ENCODE results near the gene PRPF8. TPM values are rescaled to one million over a fixed set of nuclear protein-coding genes. Genes with fewer than 3 reads are reported as not detected.

The PRPF8 gene
- total and polyA plus RNA-seq, 2 of the 8 experiments (the other 6 are each of a cell fraction or from before 2014, with no cell fraction given) = 329 to 337 TPM

DNA sequence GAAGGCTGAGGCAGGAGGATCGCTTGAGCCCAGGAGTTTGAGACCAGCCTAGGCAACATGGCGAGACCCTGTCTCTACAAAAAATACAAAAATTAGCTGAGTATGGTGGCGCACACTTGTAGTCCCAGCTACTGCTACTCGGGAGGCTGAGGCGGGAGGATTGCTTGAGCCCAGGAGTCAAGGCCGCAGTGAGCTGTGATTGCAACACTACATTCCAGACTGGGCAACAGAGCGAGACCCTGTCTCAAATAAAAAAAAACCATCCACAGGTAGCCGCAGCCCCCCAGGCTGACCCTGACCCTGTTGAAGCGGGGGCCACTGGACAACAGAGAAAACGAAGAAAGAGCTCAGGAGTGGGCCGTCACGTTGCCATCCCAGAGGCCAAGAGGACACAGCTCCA is 60.0 kb downstream of the PRPF8 start:
- POLR2A ChIA-PET (ENCODE audit: partially characterized antibody) = interaction anchor here (0.7 to 1.2 kb wide), 3 partner anchors 8 to 108 kb away, joined by 3 to 9 read pairs (median 3); partner anchors contain the start of gene INPP5K
- no peak overlapping the region for H3K23ac ChIP-seq (ENCODE audit: insufficient read length)
- H3K4ac ChIP-seq (replicated peaks; ENCODE audit: insufficient read length, low read depth, low read length) = no peak overlapping the region
- no peak for FAIRE-seq
- peaks cover 12% of the 10 kb centered on the region for H3K23me2 ChIP-seq (ENCODE audit: low read depth, low read length)
- no peak overlapping the region for H3K4me2 ChIP-seq (ENCODE audit: insufficient read depth in 1 of 2, low read depth in 2 of 2, low read length in 2 of 2)
- no peaks in the 10 kb centered on the region for H3K79me1 ChIP-seq (ENCODE audit: low read depth, low read length)
- no peak overlapping the region for H3K56ac ChIP-seq (replicated peaks; ENCODE audit: insufficient read length, low read depth, low read length)
- DNase-seq (ENCODE audit: low read depth in 1 of 2, low spot score in 2 of 2) = no peak
- no peak overlapping the region for H4K91ac ChIP-seq (replicated peaks; ENCODE audit: insufficient read length, low read length)
- 96% methylated on average over 11 of the region's 12 CpGs; no CpG with 5 or more reads in 1 of the 2 experiments for WGBS, 2 experiments (ENCODE audit: extremely low coverage in 1 of 2, insufficient coverage in 1 of 2, insufficient read length in 1 of 2, insufficient replicate concordance in 2 of 2, low coverage in 1 of 2, low lambda C conversion rate in 2 of 2, missing lambda C conversion rate in 1 of 2)
- CTCF ChIA-PET (ENCODE audit: partially characterized antibody) = interaction anchor here (0.8 to 14.5 kb wide), 5 partner anchors 10 to 64 kb away, joined by 3 to 146 read pairs (median 4); no protein-coding TSS in a partner anchor
- no peaks in the 10 kb centered on the region for H3K9me3 ChIP-seq (ENCODE audit: insufficient read depth in 2 of 2, low read depth in 1 of 2, low read length in 1 of 2)
- no peak overlapping the region for H2AFZ ChIP-seq (ENCODE audit: low read length)
- H4K20me1 ChIP-seq (replicated peaks in 1 of 2; ENCODE audit: control insufficient read depth in 1 of 2, insufficient read depth in 2 of 2, low read length in 2 of 2) = peaks cover 0 to 4% of the 10 kb centered on the region in 2 experiments
- H2BK5ac ChIP-seq (ENCODE audit: low read depth, low read length) = no peak overlapping the region
- H2BK12ac ChIP-seq (ENCODE audit: low read depth, low read length) = no peak overlapping the region
- peaks cover 0 to 9% (median 4%) of the 10 kb centered on the region in 4 experiments; a peak in 4 of 7 replicates for H3K27me3 ChIP-seq (replicated peaks in 1 of 4; ENCODE audit: control insufficient read depth in 3 of 4, extremely low read depth in 1 of 4, insufficient read depth in 3 of 4, low read length in 3 of 4)
- no peak overlapping the region for H4K5ac ChIP-seq (ENCODE audit: insufficient read length, low read depth, low read length)
- peaks cover 0 to 11% (median 4%) of the 10 kb centered on the region in 4 experiments; a peak in 6 of 7 replicates for H3K4me1 ChIP-seq (replicated peaks in 1 of 4; ENCODE audit: control insufficient read depth in 3 of 4, insufficient read depth in 4 of 4, low read length in 3 of 4)
- H3K18ac ChIP-seq (ENCODE audit: extremely low read depth, low read length) = no peak overlapping the region
- H3K4me3 ChIP-seq (ENCODE audit: extremely low read depth in 1 of 4, insufficient read depth in 2 of 4, low read depth in 3 of 4, low read length in 4 of 4) = no peak overlapping the region
- H2BK120ac ChIP-seq (replicated peaks; ENCODE audit: low read depth, low read length) = no peak overlapping the region
- no peak overlapping the region for H3K14ac ChIP-seq (ENCODE audit: insufficient read length)
- no peak overlapping the region for H2BK15ac ChIP-seq (ENCODE audit: low read length)
- H3K36me3 ChIP-seq (ENCODE audit: control insufficient read depth in 2 of 4, insufficient read depth in 4 of 4, low read length in 3 of 4) = no peaks in the 10 kb centered on the region
- no peaks in the 10 kb centered on the region for H3K79me2 ChIP-seq (ENCODE audit: control insufficient read depth in 1 of 2, insufficient read depth in 2 of 2, low read length in 2 of 2)
- H2BK20ac ChIP-seq (ENCODE audit: low read length) = no peak overlapping the region
- H2AK5ac ChIP-seq (ENCODE audit: low read depth, low read length) = no peak overlapping the region
- no peak overlapping the region for H3K9ac ChIP-seq (replicated peaks in 1 of 4; ENCODE audit: extremely low read depth in 1 of 4, low read depth in 3 of 4, low read length in 3 of 4)
- no peak overlapping the region for H4K8ac ChIP-seq (ENCODE audit: extremely low read depth, insufficient read depth, low read length)
- no peak overlapping the region for H3K27ac ChIP-seq (ENCODE audit: low read depth, low read length)
- TF ChIP-seq EP300 (IDR thresholded peaks at IDR 0.05; ENCODE audit: borderline replicate concordance in 1 of 2, low read depth in 2 of 2, low read length in 2 of 2) (no peak), TCF12 (IDR thresholded peaks at IDR 0.05; ENCODE audit: low read depth, low read length) (no peak), YY1 (IDR thresholded peaks at IDR 0.05; ENCODE audit: low read depth, low read length) (no peak), HDAC6 (IDR thresholded peaks at IDR 0.05; ENCODE audit: low read depth, low read length) (no peak), BRCA1 (IDR thresholded peaks at IDR 0.05; ENCODE audit: low read depth, low read length) (no peak), SP4 (IDR thresholded peaks at IDR 0.05; ENCODE audit: low read length) (no peak), SP2 (IDR thresholded peaks at IDR 0.05; ENCODE audit: low read length) (no peak)
- TF ChIP-seq, protein P1, sequence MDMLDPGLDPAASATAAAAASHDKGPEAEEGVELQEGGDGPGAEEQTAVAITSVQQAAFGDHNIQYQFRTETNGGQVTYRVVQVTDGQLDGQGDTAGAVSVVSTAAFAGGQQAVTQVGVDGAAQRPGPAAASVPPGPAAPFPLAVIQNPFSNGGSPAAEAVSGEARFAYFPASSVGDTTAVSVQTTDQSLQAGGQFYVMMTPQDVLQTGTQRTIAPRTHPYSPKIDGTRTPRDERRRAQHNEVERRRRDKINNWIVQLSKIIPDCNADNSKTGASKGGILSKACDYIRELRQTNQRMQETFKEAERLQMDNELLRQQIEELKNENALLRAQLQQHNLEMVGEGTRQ (IDR thresholded peaks at IDR 0.05; ENCODE audit: low read length) = no peak
- TF ChIP-seq, protein P2, sequence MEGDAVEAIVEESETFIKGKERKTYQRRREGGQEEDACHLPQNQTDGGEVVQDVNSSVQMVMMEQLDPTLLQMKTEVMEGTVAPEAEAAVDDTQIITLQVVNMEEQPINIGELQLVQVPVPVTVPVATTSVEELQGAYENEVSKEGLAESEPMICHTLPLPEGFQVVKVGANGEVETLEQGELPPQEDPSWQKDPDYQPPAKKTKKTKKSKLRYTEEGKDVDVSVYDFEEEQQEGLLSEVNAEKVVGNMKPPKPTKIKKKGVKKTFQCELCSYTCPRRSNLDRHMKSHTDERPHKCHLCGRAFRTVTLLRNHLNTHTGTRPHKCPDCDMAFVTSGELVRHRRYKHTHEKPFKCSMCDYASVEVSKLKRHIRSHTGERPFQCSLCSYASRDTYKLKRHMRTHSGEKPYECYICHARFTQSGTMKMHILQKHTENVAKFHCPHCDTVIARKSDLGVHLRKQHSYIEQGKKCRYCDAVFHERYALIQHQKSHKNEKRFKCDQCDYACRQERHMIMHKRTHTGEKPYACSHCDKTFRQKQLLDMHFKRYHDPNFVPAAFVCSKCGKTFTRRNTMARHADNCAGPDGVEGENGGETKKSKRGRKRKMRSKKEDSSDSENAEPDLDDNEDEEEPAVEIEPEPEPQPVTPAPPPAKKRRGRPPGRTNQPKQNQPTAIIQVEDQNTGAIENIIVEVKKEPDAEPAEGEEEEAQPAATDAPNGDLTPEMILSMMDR (IDR thresholded peaks at IDR 0.05; ENCODE audit: control extremely low read depth in 1 of 3, insufficient read depth in 1 of 3, low read depth in 1 of 3, low read length in 3 of 3) = no peak
- TF ChIP-seq, protein P3, sequence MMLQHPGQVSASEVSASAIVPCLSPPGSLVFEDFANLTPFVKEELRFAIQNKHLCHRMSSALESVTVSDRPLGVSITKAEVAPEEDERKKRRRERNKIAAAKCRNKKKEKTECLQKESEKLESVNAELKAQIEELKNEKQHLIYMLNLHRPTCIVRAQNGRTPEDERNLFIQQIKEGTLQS (IDR thresholded peaks at IDR 0.05; ENCODE audit: insufficient read depth, low read depth, low read length) = no peak
